ENCODE results near the gene MEMO1.
"Not testable (repeated sequence)": the region's sequence is repeated elsewhere in the genome, so short reads cannot be mapped to it uniquely, and the experiment has no call there.

DNA sequence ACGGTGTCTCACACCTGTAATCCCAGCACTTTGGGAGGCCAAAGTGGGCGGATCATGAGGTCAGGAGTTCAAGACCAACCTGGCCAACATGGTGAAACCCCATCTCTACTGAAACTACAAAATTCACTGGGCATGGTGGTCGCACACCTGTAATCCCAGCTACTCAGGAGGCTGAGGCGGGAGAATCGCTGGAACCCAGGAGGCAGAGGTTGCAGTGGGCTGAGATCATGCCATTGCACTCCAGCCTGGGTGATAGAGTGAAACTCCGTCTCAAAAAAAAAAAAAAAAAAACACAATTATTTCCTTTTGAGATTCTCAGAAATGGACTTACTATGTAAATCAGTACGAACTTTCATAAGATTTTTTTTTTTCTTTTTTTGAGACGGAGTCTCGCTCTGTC is 57.7 kb downstream of the MEMO1 start:
- TF ChIP-seq SP1 (IDR thresholded peaks at IDR 0.05); FOXM1 (IDR thresholded peaks at IDR 0.05; ENCODE audit: borderline replicate concordance); CTBP1 (IDR thresholded peaks at IDR 0.05; ENCODE audit: borderline replicate concordance); SUZ12 (IDR thresholded peaks at IDR 0.05); ARNT (IDR thresholded peaks at IDR 0.05): not testable (repeated sequence)
